Measurements from ENCODE around the gene ANK3. TPM values are rescaled to one million over a fixed set of nuclear protein-coding genes. Genes with fewer than 3 reads are reported as not detected.

ANK3 gene
- polyA plus RNA-seq, 3 donors = not detected

DNA sequence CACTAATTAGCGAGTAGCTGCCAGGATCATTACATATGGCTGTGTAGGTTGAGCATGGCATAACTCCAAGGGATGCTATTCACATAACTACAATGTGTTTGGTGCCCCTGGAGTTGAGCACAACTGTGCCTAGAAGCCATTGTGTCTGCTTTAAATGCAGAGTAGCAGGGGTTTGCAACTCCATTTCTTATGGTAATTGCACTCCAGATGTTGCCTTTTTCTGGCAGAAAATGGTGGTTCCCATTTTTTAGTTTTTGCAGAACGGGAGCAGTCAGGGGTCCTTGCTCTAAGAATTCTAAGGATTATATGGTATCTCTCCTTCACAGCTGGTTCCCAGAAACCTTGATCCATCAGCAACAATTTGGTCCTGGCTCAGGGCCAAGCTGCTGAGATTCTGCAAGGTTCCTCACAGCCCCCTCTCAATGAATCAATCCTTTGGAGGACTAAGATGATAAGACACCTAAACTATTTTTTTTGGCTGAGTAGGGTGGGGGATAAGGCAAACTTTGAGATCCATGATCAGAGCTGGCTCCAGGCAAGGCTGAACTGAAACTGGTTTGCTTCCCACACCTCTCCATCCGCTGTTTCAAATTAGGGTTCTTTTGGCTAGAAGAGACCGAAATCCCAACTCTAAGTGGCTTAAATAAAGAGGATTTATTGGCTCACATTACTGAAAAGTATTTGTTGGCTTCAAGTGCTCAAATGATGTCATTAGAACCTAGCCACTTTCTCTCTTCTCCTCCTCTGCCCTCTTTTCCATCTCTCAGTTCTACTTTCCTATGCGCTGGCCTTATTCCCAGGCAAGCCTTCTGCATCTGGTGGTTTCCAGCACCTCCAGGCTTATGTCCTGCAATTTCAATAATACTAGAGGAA, 385.8 kb downstream of the ANK3 start:
- TF ChIP-seq, protein P1, sequence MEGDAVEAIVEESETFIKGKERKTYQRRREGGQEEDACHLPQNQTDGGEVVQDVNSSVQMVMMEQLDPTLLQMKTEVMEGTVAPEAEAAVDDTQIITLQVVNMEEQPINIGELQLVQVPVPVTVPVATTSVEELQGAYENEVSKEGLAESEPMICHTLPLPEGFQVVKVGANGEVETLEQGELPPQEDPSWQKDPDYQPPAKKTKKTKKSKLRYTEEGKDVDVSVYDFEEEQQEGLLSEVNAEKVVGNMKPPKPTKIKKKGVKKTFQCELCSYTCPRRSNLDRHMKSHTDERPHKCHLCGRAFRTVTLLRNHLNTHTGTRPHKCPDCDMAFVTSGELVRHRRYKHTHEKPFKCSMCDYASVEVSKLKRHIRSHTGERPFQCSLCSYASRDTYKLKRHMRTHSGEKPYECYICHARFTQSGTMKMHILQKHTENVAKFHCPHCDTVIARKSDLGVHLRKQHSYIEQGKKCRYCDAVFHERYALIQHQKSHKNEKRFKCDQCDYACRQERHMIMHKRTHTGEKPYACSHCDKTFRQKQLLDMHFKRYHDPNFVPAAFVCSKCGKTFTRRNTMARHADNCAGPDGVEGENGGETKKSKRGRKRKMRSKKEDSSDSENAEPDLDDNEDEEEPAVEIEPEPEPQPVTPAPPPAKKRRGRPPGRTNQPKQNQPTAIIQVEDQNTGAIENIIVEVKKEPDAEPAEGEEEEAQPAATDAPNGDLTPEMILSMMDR (IDR thresholded peaks at IDR 0.05) = no peak
- no peaks in the 10 kb centered on the region for H3K27me3 ChIP-seq (ENCODE audit: control insufficient read depth in 2 of 2, insufficient read depth in 2 of 2, low read length in 2 of 2)
- no peaks in the 10 kb centered on the region for H3K79me2 ChIP-seq (ENCODE audit: insufficient read depth, low read length)
- no peak for DNase-seq
- no peak overlapping the region for H3K27ac ChIP-seq (ENCODE audit: low read depth in 1 of 2, low read length in 2 of 2)
- intact Hi-C loops (cut with micrococcal nuclease) = no loop called here
- H2AFZ ChIP-seq (ENCODE audit: insufficient read depth, low read depth, low read length, poor library complexity, severe bottlenecking) = no peak overlapping the region
- no peak overlapping the region for H3K9ac ChIP-seq (ENCODE audit: insufficient read depth, low read length, poor library complexity, severe bottlenecking)
- no peak overlapping the region for H3K4me2 ChIP-seq (replicated peaks; ENCODE audit: extremely low read depth, low read length, poor library complexity, severe bottlenecking)
- H3K36me3 ChIP-seq (replicated peaks in 1 of 2; ENCODE audit: control insufficient read depth in 1 of 2, insufficient read depth in 2 of 2, low read length in 2 of 2) = no peaks in the 10 kb centered on the region
- H3K4me3 ChIP-seq (replicated peaks in 1 of 3; ENCODE audit: low read depth in 2 of 3, low read length in 3 of 3) = no peak overlapping the region
- WGBS (ENCODE audit: insufficient coverage) = no CpG with 5 or more reads among the region's 5 CpGs
- Mint-ChIP-seq H3K27me3 (ENCODE audit: low read depth in 3 of 3) (peaks cover 0 to 1% (median 1%) of the 10 kb centered on the region in 3 donors), H3K27ac (no peak overlapping the region), H3K36me3 (no peaks in the 10 kb centered on the region), H3K4me1 (no peaks in the 10 kb centered on the region), H3K9me3 (peaks cover 0 to 6% (median under 1%) of the 10 kb centered on the region in 7 donors), H3K4me3 (no peak overlapping the region)
- no peaks in the 10 kb centered on the region for H3K9me3 ChIP-seq (replicated peaks in 1 of 2; ENCODE audit: control insufficient read depth in 1 of 2, insufficient read depth in 1 of 2, low read length in 2 of 2)
- no peaks in the 10 kb centered on the region for H3K4me1 ChIP-seq (ENCODE audit: control insufficient read depth in 1 of 2, insufficient read depth in 2 of 2, low read length in 2 of 2)
- H4K20me1 ChIP-seq (ENCODE audit: insufficient read depth, low read length) = no peaks in the 10 kb centered on the region

DNA sequence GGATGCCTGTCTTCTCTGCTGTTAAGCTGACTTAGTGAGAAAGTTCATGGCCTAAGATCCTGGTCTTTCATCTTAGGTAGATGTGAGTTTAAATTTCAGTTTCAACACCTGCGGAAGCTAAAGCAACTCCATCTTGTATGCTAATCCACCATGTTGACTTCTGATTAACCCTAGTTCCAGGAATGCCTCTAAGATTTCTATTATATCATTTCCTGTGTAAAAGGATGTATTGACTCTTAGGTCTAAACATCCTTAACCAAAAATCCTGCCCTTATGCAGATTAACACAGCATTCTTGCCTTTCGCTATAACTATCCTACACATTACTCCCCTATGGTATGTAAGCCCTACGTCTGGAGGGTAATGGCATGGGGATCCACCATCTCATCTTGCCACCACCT, 388.9 kb downstream of the ANK3 start:
- intact Hi-C loops (cut with micrococcal nuclease) = no loop called here
- no peak overlapping the region for H3K27ac Mint-ChIP-seq
- H3K4me2 ChIP-seq (replicated peaks; ENCODE audit: extremely low read depth, low read length, poor library complexity, severe bottlenecking) = no peak overlapping the region
- no peaks in the 10 kb centered on the region for H3K36me3 ChIP-seq (replicated peaks in 1 of 2; ENCODE audit: control insufficient read depth in 1 of 2, insufficient read depth in 2 of 2, low read length in 2 of 2)
- TF ChIP-seq, protein P1 (IDR thresholded peaks at IDR 0.05) = no peak
- H3K4me1 Mint-ChIP-seq = no peaks in the 10 kb centered on the region
- no peak overlapping the region for H2AFZ ChIP-seq (ENCODE audit: insufficient read depth, low read depth, low read length, poor library complexity, severe bottlenecking)
- H3K9me3 Mint-ChIP-seq = peaks cover 0 to 5% (median 3%) of the 10 kb centered on the region in 7 donors
- no CpG with 5 or more reads among the region's 3 CpGs for WGBS (ENCODE audit: insufficient coverage)
- H3K27ac ChIP-seq (ENCODE audit: low read depth in 1 of 2, low read length in 2 of 2) = no peak overlapping the region
- peaks cover 0 to 1% (median 1%) of the 10 kb centered on the region in 3 donors for H3K27me3 Mint-ChIP-seq (ENCODE audit: low read depth in 3 of 3)
- no peak for DNase-seq
- no peak overlapping the region for H3K4me3 Mint-ChIP-seq
- H3K9ac ChIP-seq (ENCODE audit: insufficient read depth, low read length, poor library complexity, severe bottlenecking) = no peak overlapping the region
- H3K4me1 ChIP-seq (ENCODE audit: control insufficient read depth in 1 of 2, insufficient read depth in 2 of 2, low read length in 2 of 2) = no peaks in the 10 kb centered on the region
- no peaks in the 10 kb centered on the region for H3K36me3 Mint-ChIP-seq
- no peak overlapping the region for H3K4me3 ChIP-seq (replicated peaks in 1 of 3; ENCODE audit: low read depth in 2 of 3, low read length in 3 of 3)
- H4K20me1 ChIP-seq (ENCODE audit: insufficient read depth, low read length) = no peaks in the 10 kb centered on the region
- no peaks in the 10 kb centered on the region for H3K27me3 ChIP-seq (ENCODE audit: control insufficient read depth in 2 of 2, insufficient read depth in 2 of 2, low read length in 2 of 2)
- no peaks in the 10 kb centered on the region for H3K79me2 ChIP-seq (ENCODE audit: insufficient read depth, low read length)
- no peaks in the 10 kb centered on the region for H3K9me3 ChIP-seq (replicated peaks in 1 of 2; ENCODE audit: control insufficient read depth in 1 of 2, insufficient read depth in 1 of 2, low read length in 2 of 2)

Measured in CD14-positive monocyte (primary cell).